ENCODE results near the gene INCA1. TPM values are rescaled to one million over a fixed set of nuclear protein-coding genes. Genes with fewer than 3 reads are reported as not detected.

The INCA1 gene
- total RNA-seq, 1 experiment from 2014 or later: 1.3 TPM

DNA sequence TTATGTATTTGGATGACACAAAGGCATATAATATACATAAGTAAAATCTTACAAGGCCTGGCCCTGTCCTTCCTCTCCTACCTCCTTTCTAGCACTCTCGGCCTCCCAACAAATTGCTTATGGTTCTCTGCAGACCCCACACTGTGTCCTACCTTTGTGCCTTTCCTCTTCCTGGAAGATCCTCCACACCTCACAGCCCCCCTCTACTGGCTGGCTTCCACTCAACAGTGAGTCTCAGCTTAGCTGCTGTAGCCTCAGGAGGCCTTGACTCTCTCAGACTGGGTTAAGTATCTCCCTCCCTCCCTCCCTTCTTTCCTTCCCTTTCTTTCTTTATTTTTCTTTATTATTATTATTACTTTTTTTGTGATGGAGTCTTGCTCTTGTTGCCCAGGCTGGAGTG is 46.2 kb upstream of the INCA1 start:
- H2BK20ac ChIP-seq (ENCODE audit: low read depth, low read length, poor library complexity, severe bottlenecking): no peak overlapping the region
- Mint-ChIP-seq H3K4me1 (peaks cover 0 to 3% of the 10 kb centered on the region in 2 experiments; a peak in 1 of 4 replicates), H3K27me3 (ENCODE audit: low read depth) (peaks cover 14% of the 10 kb centered on the region), H3K9me3 (no peaks in the 10 kb centered on the region; a peak in 1 of 5 replicates), H3K36me3 (ENCODE audit: insufficient read depth in 1 of 3, low read depth in 3 of 3) (no peaks in the 10 kb centered on the region; a peak in 1 of 7 replicates), H3K4me3 (no peak overlapping the region), H3K27ac (no peak overlapping the region)
- H3K79me1 ChIP-seq (ENCODE audit: insufficient read depth, low read depth, low read length, poor library complexity, severe bottlenecking): no peaks in the 10 kb centered on the region
- no peak overlapping the region for H3K18ac ChIP-seq (ENCODE audit: insufficient read length, low read depth, low read length)
- no peak overlapping the region for H3T11ph ChIP-seq (ENCODE audit: low read length)
- H2BK5ac ChIP-seq (ENCODE audit: insufficient read length, low read length): no peak overlapping the region
- DNase-seq: peak; percentile 63
- no peak overlapping the region for H3K23ac ChIP-seq (ENCODE audit: insufficient read length, low read depth, low read length)
- no peaks in the 10 kb centered on the region for H3K4me1 ChIP-seq (ENCODE audit: insufficient read depth, low read length)
- no peak overlapping the region for H2AFZ ChIP-seq (ENCODE audit: low read length)
- no peak overlapping the region for H3K27ac ChIP-seq (ENCODE audit: insufficient read length, low read depth, low read length)
- H3K4me2 ChIP-seq (ENCODE audit: insufficient read depth, insufficient read length, low read length): no peak overlapping the region
- no peak overlapping the region for H4K91ac ChIP-seq (ENCODE audit: insufficient read length, low read depth, low read length)
- H3K56ac ChIP-seq (ENCODE audit: insufficient read length, low read depth, low read length): no peak overlapping the region
- no peak overlapping the region for H3K14ac ChIP-seq (ENCODE audit: insufficient read depth, low read length)
- no peak overlapping the region for H2BK120ac ChIP-seq (ENCODE audit: low read depth, low read length, poor library complexity, severe bottlenecking)
- H4K5ac ChIP-seq (ENCODE audit: insufficient read length, low read depth, low read length): no peak overlapping the region
- H3K79me2 ChIP-seq (ENCODE audit: insufficient read depth, low read length): no peaks in the 10 kb centered on the region
- TF ChIP-seq, protein P1, sequence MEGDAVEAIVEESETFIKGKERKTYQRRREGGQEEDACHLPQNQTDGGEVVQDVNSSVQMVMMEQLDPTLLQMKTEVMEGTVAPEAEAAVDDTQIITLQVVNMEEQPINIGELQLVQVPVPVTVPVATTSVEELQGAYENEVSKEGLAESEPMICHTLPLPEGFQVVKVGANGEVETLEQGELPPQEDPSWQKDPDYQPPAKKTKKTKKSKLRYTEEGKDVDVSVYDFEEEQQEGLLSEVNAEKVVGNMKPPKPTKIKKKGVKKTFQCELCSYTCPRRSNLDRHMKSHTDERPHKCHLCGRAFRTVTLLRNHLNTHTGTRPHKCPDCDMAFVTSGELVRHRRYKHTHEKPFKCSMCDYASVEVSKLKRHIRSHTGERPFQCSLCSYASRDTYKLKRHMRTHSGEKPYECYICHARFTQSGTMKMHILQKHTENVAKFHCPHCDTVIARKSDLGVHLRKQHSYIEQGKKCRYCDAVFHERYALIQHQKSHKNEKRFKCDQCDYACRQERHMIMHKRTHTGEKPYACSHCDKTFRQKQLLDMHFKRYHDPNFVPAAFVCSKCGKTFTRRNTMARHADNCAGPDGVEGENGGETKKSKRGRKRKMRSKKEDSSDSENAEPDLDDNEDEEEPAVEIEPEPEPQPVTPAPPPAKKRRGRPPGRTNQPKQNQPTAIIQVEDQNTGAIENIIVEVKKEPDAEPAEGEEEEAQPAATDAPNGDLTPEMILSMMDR (conservative IDR thresholded peaks at IDR 0.05): peak; percentile 50
- no peaks in the 10 kb centered on the region for H3K23me2 ChIP-seq (ENCODE audit: insufficient read length, low read depth, low read length, poor library complexity, severe bottlenecking)
- no peak overlapping the region for H2BK12ac ChIP-seq (ENCODE audit: insufficient read length, low read depth, low read length)
- H3K4ac ChIP-seq (ENCODE audit: low read depth, low read length): no peak overlapping the region
- no peak overlapping the region for H2AK5ac ChIP-seq (ENCODE audit: insufficient read length, low read length)
- H3K9me3 ChIP-seq (ENCODE audit: control insufficient read depth, low read depth, low read length): no peaks in the 10 kb centered on the region
- WGBS (ENCODE audit: extremely low coverage, insufficient read length, low lambda C conversion rate): no CpG with 5 or more reads among the region's 1 CpG
- H4K8ac ChIP-seq (replicated peaks; ENCODE audit: insufficient read length, low read depth, low read length): no peak overlapping the region
- H3K27me3 ChIP-seq (ENCODE audit: insufficient read depth, low read length): no peaks in the 10 kb centered on the region
- H3K9ac ChIP-seq (ENCODE audit: extremely low read depth, insufficient read length, low read length): no peak overlapping the region
- no peaks in the 10 kb centered on the region for H4K20me1 ChIP-seq (ENCODE audit: control insufficient read depth, insufficient read depth, insufficient read length)
- H2BK15ac ChIP-seq (ENCODE audit: low read depth, low read length): no peak overlapping the region

Data from H9 (cell line).